Panc1 (cell line): ENCODE data around the gene ABCC1. TPM values are rescaled to one million over a fixed set of nuclear protein-coding genes. Genes with fewer than 3 reads are reported as not detected.

Source experiments
- ATAC-seq: fragments of 200-7000 bp; cut with Tn5 transposase; 2 replicates; pipeline ENCODE4 v1.9.1; 2020; ENCODE audit warnings: mild to moderate bottlenecking, moderate library complexity
- BruUV-seq: library from RNA; stranded (reverse); fragments of 400-500 nt; replicated peaks from 2 replicates; lab custom pipeline; 2021; lab: Mats Ljungman, UMichigan
- CTCF ChIA-PET: fragments of 300-600 bp; sonication (Branson Sonifier 250); formaldehyde crosslinking; loops from one replicate; lab custom pipeline; 2022; ENCODE audit warnings: antibody characterized with exemption; lab: Charles Lee
- POLR2A ChIA-PET: fragments of 300-600 bp; sonication (Branson Sonifier 250); formaldehyde crosslinking; loops from one replicate; lab custom pipeline; 2022; ENCODE audit warnings: antibody characterized with exemption; lab: Charles Lee
- DNase-seq: peaks from one replicate; pipeline ENCODE4 v3.0.0-alpha.2; 2010; ENCODE audit warnings: low read depth, low spot score
- H3K27ac ChIP-seq: 2 replicates; pipeline ENCODE4 v1.5.1; 2011; ENCODE audit warnings: mild to moderate bottlenecking, low read length, inconsistent platforms
- H3K27me3 ChIP-seq: fragments of 200-500 bp; sonication (Bioruptor generic); 2 replicates; pipeline ENCODE4 v1.6.0; 2014; ENCODE audit warnings: low read length, inconsistent platforms; ENCODE audit not compliant: control insufficient read depth, insufficient read depth
- H3K36me3 ChIP-seq: fragments of 200-500 bp; sonication (Bioruptor generic); 2 replicates; pipeline ENCODE4 v1.5.1; 2014; ENCODE audit warnings: inconsistent platforms, mild to moderate bottlenecking, low read length, moderate library complexity; ENCODE audit not compliant: control insufficient read depth, insufficient read depth
- H3K4me1 ChIP-seq: 2 replicates; pipeline ENCODE4 v1.5.1; 2011; ENCODE audit warnings: inconsistent platforms, mild to moderate bottlenecking, low read length, moderate library complexity; ENCODE audit not compliant: control insufficient read depth, insufficient read depth
- H3K4me3 ChIP-seq, 2 experiments: 2 replicates each; pipeline ENCODE4 v1.5.1; 2011 to 2012; ENCODE audit warnings: low read depth in 2 of 2, low read length in 2 of 2, mild to moderate bottlenecking in 2 of 2, inconsistent platforms in 1 of 2, moderate library complexity in 1 of 2
- H3K9me3 ChIP-seq: fragments of 200-500 bp; sonication (Bioruptor generic); 2 replicates; pipeline ENCODE4 v1.5.1; 2014; ENCODE audit warnings: low read depth, mild to moderate bottlenecking, inconsistent platforms, low read length, moderate library complexity; ENCODE audit not compliant: control insufficient read depth, insufficient read depth
- CTCF ChIP-seq: fragments of 450-650 bp; IDR thresholded peaks from 2 replicates; pipeline ENCODE4 v1.5.1; 2017; ENCODE audit warnings: mild to moderate bottlenecking
- POLR2AphosphoS5 ChIP-seq: IDR thresholded peaks from 2 replicates; pipeline ENCODE4 v1.6.1; 2012; ENCODE audit warnings: mild to moderate bottlenecking, low read depth, low read length, moderate library complexity
- SIN3A ChIP-seq: IDR thresholded peaks from 2 replicates; pipeline ENCODE4 v1.6.1; 2012; ENCODE audit warnings: low read depth, mild to moderate bottlenecking, low read length, moderate library complexity, borderline replicate concordance; ENCODE audit not compliant: insufficient read depth
- TCF7L2 ChIP-seq: IDR thresholded peaks from 2 replicates; pipeline ENCODE4 v1.6.1; 2011; ENCODE audit warnings: mild to moderate bottlenecking, low read depth, low read length, inconsistent platforms
- in situ Hi-C: cut with HindIII; loops from 2 replicates; pipeline ENCODE4 v1.10.0; 2016; ENCODE audit warnings: low sequenced_read_pairs, low pct_unique_long_range_greater_than_20kb
- intact Hi-C: fragments of 100-400 bp; cut with micrococcal nuclease; formaldehyde crosslinking; loops from one replicate; pipeline ENCODE4 v1.10.0; 2022; ENCODE audit not compliant: unreplicated experiment
- total RNA-seq: library from RNA; stranded (reverse); gene quantifications from one replicate; pipeline ENCODE4 v1.2.1, GENCODE V29; 2021; ENCODE audit not compliant: unreplicated experiment
- TF ChIP-seq, protein P1 (sequence below), 2 experiments: IDR thresholded peaks; 2 replicates each; pipeline ENCODE4 v1.6.1; 2011 to 2012; ENCODE audit warnings: low read depth in 2 of 2, control low read depth in 1 of 2, low read length in 1 of 2, mild to moderate bottlenecking in 1 of 2, moderate library complexity in 1 of 2; ENCODE audit not compliant: insufficient read depth in 1 of 2

Gene ABCC1
- total RNA-seq, 1 experiment from 2014 or later: 296 TPM

GRCh38 chr16:16030449-16030848 lies 81.0 kb downstream of the ABCC1 start:
- Histone ChIP-seq H3K27ac (no peak overlapping the region), H3K27me3 (no peaks in the 10 kb centered on the region), H3K4me1 (peaks cover 33% of the 10 kb centered on the region), H3K4me3 (no peak overlapping the region), H3K9me3 (no peaks in the 10 kb centered on the region), H3K36me3 (peaks cover 7% of the 10 kb centered on the region)
- CTCF ChIA-PET: interaction anchor here (0.6 kb wide), 1 partner anchor 35 kb away, joined by 3 read pairs; no protein-coding TSS in a partner anchor
- TF ChIP-seq SIN3A (no peak), TCF7L2 (no peak), CTCF (no peak), POLR2AphosphoS5 (no peak)
- TF ChIP-seq, protein P1, sequence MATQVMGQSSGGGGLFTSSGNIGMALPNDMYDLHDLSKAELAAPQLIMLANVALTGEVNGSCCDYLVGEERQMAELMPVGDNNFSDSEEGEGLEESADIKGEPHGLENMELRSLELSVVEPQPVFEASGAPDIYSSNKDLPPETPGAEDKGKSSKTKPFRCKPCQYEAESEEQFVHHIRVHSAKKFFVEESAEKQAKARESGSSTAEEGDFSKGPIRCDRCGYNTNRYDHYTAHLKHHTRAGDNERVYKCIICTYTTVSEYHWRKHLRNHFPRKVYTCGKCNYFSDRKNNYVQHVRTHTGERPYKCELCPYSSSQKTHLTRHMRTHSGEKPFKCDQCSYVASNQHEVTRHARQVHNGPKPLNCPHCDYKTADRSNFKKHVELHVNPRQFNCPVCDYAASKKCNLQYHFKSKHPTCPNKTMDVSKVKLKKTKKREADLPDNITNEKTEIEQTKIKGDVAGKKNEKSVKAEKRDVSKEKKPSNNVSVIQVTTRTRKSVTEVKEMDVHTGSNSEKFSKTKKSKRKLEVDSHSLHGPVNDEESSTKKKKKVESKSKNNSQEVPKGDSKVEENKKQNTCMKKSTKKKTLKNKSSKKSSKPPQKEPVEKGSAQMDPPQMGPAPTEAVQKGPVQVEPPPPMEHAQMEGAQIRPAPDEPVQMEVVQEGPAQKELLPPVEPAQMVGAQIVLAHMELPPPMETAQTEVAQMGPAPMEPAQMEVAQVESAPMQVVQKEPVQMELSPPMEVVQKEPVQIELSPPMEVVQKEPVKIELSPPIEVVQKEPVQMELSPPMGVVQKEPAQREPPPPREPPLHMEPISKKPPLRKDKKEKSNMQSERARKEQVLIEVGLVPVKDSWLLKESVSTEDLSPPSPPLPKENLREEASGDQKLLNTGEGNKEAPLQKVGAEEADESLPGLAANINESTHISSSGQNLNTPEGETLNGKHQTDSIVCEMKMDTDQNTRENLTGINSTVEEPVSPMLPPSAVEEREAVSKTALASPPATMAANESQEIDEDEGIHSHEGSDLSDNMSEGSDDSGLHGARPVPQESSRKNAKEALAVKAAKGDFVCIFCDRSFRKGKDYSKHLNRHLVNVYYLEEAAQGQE (IDR thresholded peaks at IDR 0.05; ENCODE audit: insufficient read depth in 1 of 2, low read depth in 2 of 2, low read length in 1 of 2): no peak
- ATAC-seq (no peak), DNase-seq (no peak)
- no TSS peak for BruUV-seq
- intact Hi-C loops (no loop called here), in situ Hi-C loops (loop anchor here (10.0 kb wide), 2 partner anchors 94 to 136 kb away; no protein-coding TSS in a partner anchor)
- POLR2A ChIA-PET: interaction anchor here (0.6 kb wide), 1 partner anchor 39 kb away, joined by 7 read pairs; no protein-coding TSS in a partner anchor

- H3K27me3 ChIP-seq: no peaks in the 10 kb centered on the region
- CTCF ChIA-PET: no interaction called here
- TF ChIP-seq TCF7L2 (no peak), SIN3A (no peak), CTCF (no peak), POLR2AphosphoS5 (no peak)
- TF ChIP-seq, protein P1 (IDR thresholded peaks at IDR 0.05; ENCODE audit: insufficient read depth in 1 of 2, low read depth in 2 of 2, low read length in 1 of 2): no peak
- TSS peak; percentile 5 for BruUV-seq
- in situ Hi-C loops (loop anchor here (10.0 kb wide), 2 partner anchors 93 to 137 kb away; no protein-coding TSS in a partner anchor), intact Hi-C loops (no loop called here)
- no peak for ATAC-seq
- peaks cover 10% of the 10 kb centered on the region for H3K36me3 ChIP-seq
- H3K4me1 ChIP-seq: peaks cover 24% of the 10 kb centered on the region
- DNase-seq: no peak
- H3K4me3 ChIP-seq: no peak overlapping the region
- H3K27ac ChIP-seq: no peak overlapping the region
- POLR2A ChIA-PET: no interaction called here
- H3K9me3 ChIP-seq: no peaks in the 10 kb centered on the region
These were observed 82.0 kb downstream of the ABCC1 start for GRCh38 chr16:16031401-16031800.
